GM21717 (cell line): ENCODE results near the gene IREB2.

Experiments
- ATAC-seq: cut with Tn5 transposase; IDR thresholded peaks from one replicate; pipeline ENCODE4 v1.9.1; 2021; ENCODE audit warnings: mild to moderate bottlenecking, moderate library complexity; ENCODE audit not compliant: unreplicated experiment

IREB2 gene

DNA sequence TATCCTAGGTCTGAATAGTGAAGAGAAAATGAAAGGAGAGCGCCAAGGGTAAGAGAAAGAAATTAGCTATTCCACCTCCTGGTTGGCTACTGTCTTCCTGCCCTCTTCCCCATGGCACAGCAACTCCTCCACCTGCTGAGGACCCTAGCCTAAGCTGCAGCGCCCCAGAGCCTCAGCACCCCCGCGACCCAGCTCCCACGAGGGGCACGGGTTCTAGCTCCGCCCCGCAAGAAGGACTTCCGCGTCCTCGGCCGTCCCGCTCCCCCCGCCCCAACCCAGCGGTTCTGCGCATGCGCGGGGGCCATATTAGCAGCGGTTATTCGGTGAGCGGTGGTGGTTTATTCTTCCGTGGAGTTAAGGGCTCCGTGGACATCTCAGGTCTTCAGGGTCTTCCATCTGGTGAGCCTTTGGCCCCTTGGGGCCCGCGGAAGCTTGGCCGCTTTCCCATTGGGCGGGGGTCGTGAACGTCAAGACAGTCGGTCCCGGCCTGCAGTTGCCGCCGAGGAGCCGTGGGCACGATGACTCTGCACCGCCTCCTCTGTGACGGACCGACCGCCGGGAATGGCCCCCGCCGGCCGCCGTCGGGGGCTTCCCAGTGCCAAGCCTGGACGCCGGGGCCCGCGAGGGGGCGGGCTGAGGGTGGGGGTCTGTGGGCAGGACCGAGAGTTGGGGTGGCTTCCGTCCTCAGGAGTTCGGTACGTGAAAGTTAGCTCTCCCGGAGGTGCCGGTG is 102.3 kb downstream of the IREB2 start, which contains the start of gene PSMA4:
Gene PSMA4, plus strand, starts transcription at position 304 of the 730 bp plus-strand sequence. CDS start 1,484 bp downstream, outside the sequence.
- ATAC-seq = peak; percentile 61

DNA sequence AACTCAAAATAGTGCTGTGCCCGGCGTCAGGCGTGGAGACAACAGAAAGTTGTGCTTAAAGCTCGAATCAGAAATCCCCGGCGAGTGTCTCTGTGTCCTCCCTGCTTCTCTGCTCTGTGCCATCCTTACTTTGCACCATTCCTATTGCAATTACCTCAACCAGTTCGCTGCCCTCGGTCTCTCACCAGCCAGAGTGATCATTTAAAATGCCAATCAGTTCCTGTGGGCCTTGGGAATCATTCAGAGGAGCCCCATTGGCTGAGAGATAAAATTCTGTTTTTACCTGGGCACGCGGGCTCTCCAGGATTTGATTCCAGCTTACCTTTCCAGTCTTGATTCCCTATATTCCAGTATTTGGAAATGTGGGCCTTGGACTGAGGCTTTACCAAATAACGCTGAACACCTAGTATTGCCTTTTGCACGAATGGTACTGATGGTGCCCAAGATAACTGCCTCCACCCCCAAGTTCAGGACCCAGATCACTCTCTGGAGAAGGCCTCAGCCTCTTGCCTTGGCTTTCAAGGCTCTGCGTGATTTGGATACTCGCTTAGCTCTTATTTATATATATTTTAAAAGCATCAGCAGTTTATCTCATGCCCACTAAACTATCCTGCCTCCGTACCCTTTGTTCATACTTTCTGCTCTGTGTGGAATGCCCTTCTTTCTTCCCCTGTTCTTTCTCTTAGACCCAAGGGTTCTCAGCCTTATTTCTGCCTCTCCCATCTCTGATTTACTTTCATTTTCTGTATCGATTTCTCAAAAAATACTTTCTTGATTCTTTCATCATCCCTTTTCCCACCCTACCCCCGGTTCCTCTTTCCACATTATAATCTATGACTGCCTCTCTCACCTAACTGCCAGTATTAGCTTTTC is 103.1 kb downstream of the IREB2 start:
- no peak for ATAC-seq

DNA sequence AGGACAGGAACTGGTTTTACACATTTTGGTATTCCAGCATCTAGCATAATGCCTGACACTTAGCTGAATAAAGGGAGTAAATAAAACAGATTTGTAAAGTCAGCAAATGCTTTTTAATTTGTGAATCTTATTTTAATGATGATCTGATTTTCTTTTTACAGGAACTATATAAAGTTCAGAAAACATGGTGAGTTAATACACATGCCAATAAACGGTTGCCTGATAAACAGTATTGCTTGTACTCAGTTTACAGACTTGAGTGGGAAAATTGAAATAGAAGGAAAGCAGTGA is 103.7 kb downstream of the IREB2 start:
- no peak for ATAC-seq

DNA sequence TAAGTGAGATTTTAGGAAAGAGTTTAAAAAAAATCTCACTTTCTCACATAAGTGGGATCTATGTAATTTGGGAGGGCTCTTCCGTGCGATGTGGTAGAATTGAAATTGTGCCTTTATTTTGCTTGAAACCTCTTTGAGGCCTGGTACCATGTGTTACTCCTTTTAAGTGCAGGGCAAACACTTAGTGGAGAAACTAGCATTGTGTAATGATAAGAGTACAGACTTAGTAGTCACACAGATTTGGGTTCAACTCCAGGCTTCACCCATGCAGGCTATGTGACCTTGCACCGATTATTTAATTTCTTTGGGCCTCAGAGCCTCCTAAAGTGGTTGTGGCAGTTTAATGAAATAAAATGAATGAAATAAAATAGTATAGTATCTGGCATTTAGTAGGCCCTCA is 104.6 kb downstream of the IREB2 start:
- ATAC-seq = no peak

DNA sequence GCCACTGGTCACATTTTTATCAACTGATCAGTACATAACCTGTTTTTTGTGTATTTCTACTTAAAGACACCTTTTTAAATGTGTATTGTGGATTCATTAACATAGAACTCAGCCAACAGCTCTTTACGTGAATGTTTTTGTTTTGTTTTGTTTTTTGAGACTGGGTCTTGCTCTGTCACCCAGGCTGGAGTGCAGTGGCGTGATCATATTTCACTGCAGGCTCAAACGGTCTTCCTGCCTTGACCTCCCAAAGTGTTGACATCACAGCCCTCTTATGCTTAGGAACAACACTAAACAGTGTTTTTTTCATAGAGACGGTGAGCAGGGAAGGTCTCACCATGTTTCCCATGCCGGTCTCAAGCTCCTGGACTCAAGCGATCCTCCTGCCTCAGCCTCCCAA is 112.2 kb downstream of the IREB2 start:
- no peak for ATAC-seq

DNA sequence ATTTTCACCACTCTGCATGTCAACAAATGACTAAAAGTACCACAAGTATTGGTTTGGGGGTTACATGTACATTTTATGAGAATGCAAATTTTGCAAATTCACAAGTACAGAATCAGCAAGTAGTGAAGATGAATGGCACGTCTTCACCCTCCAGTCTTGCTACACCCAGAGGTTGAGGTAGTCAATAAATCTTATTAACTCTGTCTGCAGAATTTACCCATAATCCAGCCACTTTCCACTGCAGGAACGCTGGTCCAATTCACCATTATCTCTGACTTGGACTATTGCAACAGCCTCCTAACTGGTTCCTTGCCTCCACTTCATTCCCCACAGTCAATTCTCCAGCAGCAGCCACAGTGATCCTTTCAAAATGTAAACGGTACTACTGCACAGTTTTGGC is 112.8 kb downstream of the IREB2 start:
- ATAC-seq = no peak
